D721Med (cell line): ENCODE results near the gene FCSK.

Experiments
- DNase-seq: peaks from one replicate; pipeline ENCODE4 v3.0.0; 2011; ENCODE audit warnings: low spot score; ENCODE audit not compliant: insufficient read length
- FAIRE-seq: peaks from 2 replicates; lab custom pipeline; 2011; peaks lifted over from hg19 to GRCh38; lab: Jason Lieb, UNC
- TF ChIP-seq, protein P1 (sequence below): IDR thresholded peaks from 2 replicates; pipeline ENCODE4 v1.5.1; 2012; ENCODE audit warnings: mild to moderate bottlenecking, control low read depth; ENCODE audit not compliant: insufficient read depth; ENCODE audit errors: missing control alignments

FCSK gene

DNA sequence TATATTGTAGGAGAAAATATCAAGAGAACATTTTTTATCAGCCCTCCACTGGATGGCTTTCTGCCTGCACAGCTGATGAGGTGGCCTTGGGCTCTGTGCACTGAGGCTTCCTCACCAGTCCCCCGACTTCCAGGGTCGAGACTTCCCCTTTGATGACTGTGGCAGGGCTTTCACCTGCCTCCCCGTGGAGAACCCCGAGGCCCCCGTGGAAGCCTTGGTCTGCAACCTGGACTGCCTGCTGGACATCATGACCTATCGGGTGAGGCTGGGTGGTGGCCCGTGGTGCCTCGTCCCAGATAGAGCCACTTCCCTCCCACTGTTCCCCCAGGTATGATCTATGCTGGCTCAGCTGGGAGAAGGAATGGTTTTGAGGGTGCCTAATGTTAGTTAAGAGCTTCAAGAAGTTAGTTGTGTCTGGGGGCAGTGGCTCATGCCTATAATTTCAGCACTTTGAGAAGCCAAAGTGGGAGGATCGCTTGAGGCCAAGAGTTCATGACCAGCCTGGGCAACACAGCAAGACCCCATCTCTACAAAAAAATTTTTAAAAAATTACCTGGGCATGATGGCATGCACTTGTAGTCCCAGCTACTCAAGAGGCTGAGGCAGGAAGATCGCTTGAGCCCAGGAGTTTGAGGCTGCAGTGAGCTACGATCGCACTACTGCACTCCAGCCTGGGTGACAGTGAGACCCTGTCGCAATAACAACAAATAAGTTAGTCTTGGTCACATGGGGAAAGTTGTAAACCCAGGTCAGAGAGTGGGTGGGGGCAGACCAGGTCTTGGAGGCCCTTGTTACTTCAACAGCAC lies 11.8 kb downstream of the FCSK start:
- FAIRE-seq (no peak), DNase-seq (no peak)
- TF ChIP-seq, protein P1, sequence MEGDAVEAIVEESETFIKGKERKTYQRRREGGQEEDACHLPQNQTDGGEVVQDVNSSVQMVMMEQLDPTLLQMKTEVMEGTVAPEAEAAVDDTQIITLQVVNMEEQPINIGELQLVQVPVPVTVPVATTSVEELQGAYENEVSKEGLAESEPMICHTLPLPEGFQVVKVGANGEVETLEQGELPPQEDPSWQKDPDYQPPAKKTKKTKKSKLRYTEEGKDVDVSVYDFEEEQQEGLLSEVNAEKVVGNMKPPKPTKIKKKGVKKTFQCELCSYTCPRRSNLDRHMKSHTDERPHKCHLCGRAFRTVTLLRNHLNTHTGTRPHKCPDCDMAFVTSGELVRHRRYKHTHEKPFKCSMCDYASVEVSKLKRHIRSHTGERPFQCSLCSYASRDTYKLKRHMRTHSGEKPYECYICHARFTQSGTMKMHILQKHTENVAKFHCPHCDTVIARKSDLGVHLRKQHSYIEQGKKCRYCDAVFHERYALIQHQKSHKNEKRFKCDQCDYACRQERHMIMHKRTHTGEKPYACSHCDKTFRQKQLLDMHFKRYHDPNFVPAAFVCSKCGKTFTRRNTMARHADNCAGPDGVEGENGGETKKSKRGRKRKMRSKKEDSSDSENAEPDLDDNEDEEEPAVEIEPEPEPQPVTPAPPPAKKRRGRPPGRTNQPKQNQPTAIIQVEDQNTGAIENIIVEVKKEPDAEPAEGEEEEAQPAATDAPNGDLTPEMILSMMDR, result no peak

DNA sequence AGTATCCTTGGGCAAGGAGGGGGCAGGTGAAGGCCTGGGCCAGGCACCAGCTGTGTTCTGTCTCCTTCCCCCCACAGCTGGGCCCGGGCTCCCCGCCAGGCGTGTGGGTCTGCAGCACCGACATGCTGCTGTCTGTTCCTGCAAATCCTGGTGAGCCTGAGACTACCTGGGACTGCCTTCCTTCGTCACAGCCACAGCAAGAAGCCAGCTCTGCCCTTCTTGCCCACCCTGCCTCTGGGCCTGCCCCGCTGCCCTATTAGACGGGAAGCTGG lies 12.3 kb downstream of the FCSK start:
- DNase-seq (no peak), FAIRE-seq (no peak)
- TF ChIP-seq, protein P1, result no peak

DNA sequence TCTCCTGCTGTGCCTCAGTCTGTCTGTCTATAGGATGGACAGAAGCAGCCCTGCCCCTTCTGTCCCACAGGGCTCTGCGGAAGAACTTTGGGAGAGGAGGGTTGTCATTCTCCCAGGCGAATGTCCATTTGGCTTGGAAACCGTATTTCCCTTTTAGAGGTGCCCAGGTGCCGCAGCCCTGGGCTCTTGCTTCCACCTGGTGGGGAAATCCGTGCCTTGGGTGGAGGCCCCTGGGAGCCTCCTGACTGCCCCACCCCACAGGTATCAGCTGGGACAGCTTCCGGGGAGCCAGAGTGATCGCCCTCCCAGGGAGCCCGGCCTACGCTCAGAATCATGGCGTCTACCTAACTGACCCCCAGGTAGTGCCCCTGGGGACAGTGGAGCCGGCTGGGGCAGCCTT lies 12.7 kb downstream of the FCSK start:
- TF ChIP-seq, protein P1, result no peak
- no peak for FAIRE-seq

DNA sequence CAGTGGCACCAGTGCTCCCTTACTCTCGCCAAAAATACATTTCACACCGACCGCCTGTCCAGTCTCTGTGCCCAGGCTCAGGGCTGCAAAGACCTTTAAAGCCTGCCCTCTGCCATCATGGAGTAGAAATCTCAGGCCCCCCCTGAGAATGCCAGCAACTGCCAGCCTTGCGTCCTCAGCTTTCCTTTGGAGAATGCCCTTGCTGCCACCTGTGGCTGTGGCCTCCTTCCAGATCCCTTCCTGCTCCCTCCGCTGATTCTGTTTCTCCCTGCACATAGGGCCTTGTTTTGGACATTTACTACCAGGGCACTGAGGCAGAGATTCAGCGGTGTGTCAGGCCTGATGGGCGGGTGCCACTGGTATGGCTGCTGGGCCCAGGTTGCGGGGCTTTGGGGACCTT lies 13.2 kb downstream of the FCSK start:
- TF ChIP-seq, protein P1, result no peak
- FAIRE-seq, result no peak
- no peak for DNase-seq

More for the DNA sequence above, 12.7 kb downstream of the FCSK start:
- DNase-seq, result no peak

DNA sequence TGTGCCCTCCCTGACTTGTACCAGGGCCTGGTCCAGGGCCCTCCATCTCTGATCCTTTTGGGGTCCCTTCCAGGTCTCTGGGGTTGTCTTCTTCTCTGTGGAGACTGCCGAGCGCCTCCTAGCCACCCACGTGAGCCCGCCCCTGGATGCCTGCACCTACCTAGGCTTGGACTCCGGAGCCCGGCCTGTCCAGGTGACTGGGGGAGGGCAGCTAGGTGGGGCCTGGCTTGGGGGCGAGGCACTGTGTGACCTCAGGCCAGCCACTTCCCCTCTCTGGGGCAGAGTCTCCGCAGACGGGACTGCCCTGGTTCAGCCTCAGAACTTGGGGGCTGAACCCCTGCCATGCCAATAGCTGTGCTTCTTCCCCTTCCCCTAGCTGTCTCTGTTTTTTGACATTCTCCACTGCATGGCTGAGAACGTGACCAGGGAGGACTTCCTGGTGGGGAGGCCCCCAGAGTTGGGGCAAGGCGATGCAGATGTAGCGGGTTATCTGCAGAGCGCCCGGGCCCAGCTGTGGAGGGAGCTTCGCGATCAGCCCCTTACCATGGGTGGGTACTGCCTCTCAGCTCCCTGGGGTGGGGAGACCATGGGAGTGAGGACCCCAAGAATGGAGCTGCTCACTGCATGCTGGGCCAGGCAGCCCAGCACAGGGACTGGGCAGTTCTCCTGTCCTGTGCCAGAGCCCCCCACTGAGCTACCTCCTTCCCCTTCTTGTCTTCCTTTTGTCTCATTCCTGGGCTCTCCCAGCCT lies 14.6 kb downstream of the FCSK start:
- no peak for DNase-seq
- FAIRE-seq, result no peak
- TF ChIP-seq, protein P1, result no peak

DNA sequence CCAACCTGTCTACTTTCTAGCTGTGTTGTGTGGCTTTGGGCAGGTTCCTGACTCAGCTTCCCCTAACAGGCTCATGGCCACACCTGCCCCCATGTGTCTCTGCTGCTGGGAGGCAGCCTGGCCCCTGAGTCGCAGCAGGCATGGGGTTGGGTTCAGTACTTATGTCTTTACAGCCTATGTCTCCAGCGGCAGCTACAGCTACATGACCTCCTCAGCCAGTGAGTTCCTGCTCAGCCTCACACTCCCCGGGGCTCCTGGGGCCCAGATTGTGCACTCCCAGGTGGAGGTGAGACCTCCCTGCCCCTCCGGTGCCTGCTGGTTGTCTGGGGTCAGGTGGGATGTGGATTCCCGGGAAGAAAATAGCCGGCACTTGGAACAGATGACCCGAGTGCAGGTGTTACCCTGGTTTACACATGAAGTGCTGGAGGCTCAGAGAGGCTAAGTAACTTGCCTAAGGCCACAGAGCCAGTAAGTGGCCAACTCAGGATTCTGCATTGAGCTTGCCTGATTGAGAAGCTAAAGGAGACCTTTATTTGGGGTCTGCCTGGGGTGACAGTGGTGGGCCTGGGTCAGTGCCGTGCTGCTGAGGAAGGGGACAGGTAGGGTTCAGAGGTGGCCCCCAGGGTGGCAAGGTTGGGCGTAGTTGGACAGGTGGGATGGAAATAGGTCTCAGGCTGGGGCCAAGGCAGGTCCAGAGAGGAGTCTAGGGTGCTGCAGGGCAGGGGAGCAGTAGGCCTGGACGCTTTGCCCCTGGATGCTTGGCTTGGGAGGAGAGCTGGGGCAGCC lies 15.9 kb downstream of the FCSK start:
- FAIRE-seq (no peak), DNase-seq (no peak)
- TF ChIP-seq, protein P1, result no peak
